Gastroesophageal sphincter (tissue), 3 donors: ENCODE data around the gene GNAQ.

Experiments used
- EP300 ChIP-seq: sonication (generic); formaldehyde crosslinking; IDR thresholded peaks from one replicate; pipeline ENCODE4 v1.6.1; 2017; ENCODE audit warnings: antibody characterized with exemption, mild to moderate bottlenecking
- POLR2A ChIP-seq, 2 donors: fragments of 450-650 bp; IDR thresholded peaks; one replicate each; pipeline ENCODE4 v1.6.1; 2017; ENCODE audit warnings: antibody characterized with exemption in 2 of 2, mild to moderate bottlenecking in 2 of 2, moderate library complexity in 1 of 2
- POLR2AphosphoS5 ChIP-seq: sonication (generic); formaldehyde crosslinking; IDR thresholded peaks from one replicate; pipeline ENCODE4 v1.6.1; 2017; ENCODE audit warnings: antibody characterized with exemption
- TF ChIP-seq, protein P1 (sequence below), 4 experiments: fragments of 200-600 bp in 2 of 4; fragments of 450-650 bp in 2 of 4; sonication (generic) in 1 of 4; IDR thresholded peaks; one replicate each; pipeline ENCODE4 v1.5.1; 2017 to 2019; ENCODE audit warnings: antibody characterized with exemption in 4 of 4, mild to moderate bottlenecking in 2 of 4, moderate library complexity in 2 of 4

DNA sequence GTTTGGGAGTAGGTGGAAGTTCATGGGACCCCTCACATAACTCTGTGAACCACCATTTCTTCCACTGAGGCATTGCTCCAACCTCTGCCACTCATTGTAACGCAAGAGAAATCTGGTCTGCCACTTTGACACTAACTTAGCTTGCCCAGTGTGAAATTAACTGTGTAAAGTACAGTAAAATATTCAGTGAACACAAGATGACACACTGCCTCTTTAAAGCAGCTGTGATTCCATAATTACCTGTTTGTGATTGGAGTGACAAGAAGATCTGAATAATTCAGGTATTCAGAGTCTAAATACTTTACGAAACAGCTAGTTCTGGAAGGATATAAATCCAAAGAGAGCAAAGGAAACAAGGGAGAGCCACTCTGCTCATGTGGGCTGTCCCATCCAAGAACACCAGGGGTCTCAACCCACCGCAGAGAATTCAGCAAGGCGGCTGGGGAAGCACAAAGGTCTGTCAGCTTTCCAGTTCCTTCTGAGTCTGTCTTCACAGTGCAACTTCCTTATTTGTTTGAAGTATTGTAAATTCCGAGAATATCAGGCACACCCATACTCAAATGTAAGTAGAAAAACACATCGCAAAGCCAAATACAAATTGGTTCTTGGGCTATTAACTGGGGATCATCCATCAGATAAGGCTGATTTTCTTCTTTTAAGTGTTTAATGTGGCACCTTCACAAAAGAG lies 86.9 kb downstream of the GNAQ start:
- TF ChIP-seq EP300 (no peak), POLR2AphosphoS5 (no peak), POLR2A (IDR thresholded peaks at IDR 0.05) (no peak)
- TF ChIP-seq, protein P1, sequence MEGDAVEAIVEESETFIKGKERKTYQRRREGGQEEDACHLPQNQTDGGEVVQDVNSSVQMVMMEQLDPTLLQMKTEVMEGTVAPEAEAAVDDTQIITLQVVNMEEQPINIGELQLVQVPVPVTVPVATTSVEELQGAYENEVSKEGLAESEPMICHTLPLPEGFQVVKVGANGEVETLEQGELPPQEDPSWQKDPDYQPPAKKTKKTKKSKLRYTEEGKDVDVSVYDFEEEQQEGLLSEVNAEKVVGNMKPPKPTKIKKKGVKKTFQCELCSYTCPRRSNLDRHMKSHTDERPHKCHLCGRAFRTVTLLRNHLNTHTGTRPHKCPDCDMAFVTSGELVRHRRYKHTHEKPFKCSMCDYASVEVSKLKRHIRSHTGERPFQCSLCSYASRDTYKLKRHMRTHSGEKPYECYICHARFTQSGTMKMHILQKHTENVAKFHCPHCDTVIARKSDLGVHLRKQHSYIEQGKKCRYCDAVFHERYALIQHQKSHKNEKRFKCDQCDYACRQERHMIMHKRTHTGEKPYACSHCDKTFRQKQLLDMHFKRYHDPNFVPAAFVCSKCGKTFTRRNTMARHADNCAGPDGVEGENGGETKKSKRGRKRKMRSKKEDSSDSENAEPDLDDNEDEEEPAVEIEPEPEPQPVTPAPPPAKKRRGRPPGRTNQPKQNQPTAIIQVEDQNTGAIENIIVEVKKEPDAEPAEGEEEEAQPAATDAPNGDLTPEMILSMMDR (IDR thresholded peaks at IDR 0.05), result peak in 2 of 4 experiments; percentile 19 to 25
